Uterus (tissue), 2 donors: Measurements from ENCODE around the gene YPEL3.

Experiments
- POLR2A ChIP-seq, 2 donors: fragments of 450-650 bp; IDR thresholded peaks; one replicate each; pipeline ENCODE4 v1.6.1; 2016; ENCODE audit warnings: antibody characterized with exemption in 2 of 2, mild to moderate bottlenecking in 1 of 2, moderate library complexity in 1 of 2
- TF ChIP-seq, protein P1 (sequence below), 4 experiments: fragments of 200-600 bp in 2 of 4; fragments of 450-650 bp in 2 of 4; sonication (generic) in 2 of 4; IDR thresholded peaks; one replicate each; pipeline ENCODE4 v1.5.1; 2016 to 2019; ENCODE audit warnings: antibody characterized with exemption in 4 of 4, mild to moderate bottlenecking in 2 of 4, moderate library complexity in 1 of 4

DNA sequence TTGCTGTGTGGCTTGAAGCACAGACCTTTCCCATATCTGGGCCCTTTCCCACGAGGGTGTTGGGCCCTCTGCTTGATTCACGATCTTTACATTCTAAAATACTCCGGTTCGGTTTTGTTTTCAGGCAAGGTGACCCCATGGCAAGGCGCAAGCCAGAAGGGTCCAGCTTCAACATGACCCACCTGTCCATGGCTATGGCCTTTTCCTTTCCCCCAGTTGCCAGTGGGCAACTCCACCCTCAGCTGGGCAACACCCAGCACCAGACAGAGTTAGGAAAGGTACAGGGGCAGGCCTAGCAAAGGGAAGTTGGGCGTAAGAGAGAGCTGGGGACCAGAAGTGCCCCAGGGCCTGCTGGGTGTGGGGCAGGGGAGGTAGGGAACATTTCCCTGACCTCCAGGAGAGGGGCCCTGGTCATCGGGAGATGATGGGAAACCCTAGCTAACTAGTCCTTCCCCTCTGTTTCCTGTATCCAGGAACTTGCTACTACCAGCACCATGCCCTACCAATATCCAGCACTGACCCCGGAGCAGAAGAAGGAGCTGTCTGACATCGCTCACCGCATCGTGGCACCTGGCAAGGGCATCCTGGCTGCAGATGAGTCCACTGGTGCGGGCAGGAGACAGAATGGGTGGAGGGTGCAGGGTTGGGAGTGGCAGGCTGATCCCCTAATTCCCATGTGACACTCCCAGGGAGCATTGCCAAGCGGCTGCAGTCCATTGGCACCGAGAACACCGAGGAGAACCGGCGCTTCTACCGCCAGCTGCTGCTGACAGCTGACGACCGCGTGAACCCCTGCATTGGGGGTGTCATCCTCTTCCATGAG is 29.0 kb downstream of the YPEL3 start:
- TF ChIP-seq POLR2A (IDR thresholded peaks at IDR 0.05): no peak
- TF ChIP-seq, protein P1, sequence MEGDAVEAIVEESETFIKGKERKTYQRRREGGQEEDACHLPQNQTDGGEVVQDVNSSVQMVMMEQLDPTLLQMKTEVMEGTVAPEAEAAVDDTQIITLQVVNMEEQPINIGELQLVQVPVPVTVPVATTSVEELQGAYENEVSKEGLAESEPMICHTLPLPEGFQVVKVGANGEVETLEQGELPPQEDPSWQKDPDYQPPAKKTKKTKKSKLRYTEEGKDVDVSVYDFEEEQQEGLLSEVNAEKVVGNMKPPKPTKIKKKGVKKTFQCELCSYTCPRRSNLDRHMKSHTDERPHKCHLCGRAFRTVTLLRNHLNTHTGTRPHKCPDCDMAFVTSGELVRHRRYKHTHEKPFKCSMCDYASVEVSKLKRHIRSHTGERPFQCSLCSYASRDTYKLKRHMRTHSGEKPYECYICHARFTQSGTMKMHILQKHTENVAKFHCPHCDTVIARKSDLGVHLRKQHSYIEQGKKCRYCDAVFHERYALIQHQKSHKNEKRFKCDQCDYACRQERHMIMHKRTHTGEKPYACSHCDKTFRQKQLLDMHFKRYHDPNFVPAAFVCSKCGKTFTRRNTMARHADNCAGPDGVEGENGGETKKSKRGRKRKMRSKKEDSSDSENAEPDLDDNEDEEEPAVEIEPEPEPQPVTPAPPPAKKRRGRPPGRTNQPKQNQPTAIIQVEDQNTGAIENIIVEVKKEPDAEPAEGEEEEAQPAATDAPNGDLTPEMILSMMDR (IDR thresholded peaks at IDR 0.05): no peak
